AG08395 (cell line): ENCODE results near the gene C2orf72.
"Not testable (repeated sequence)": the region's sequence is repeated elsewhere in the genome, so short reads cannot be mapped to it uniquely, and the experiment has no call there.

Source experiments
- DNase-seq: peaks from one replicate; pipeline ENCODE4 v3.0.0; 2012; ENCODE audit warnings: mixed read lengths, low spot score

C2orf72 gene

DNA sequence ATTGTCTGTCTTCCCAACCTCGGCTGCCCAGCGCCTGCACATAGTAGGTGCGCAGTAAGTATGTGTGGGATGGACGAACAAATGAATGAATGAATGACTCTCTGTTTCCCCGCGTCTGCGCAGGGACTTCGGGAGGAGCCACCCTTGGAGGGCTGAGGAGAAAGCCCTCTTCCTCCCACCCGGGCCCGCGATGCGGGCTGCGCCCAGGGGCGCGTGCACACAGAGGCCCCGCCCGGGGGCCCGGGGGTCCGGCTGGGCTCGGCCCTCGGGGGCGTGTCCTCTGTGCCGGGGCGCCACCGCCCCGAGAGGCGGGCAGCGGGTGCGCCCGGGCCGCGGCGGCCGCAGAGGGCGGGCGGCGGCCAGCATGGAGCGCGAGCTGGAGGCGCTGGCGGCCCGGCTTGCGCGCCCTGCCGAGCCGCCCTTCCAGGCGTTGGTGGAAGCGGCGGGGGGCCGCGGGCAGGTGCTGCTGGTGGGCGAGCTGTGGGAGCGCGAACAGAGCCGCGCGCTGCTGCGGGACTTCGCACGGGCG is at the start of gene C2orf72:
Gene C2orf72 (plus strand): TSS at position 322 of the 529 bp plus-strand sequence. CDS start 43 bp downstream, at position 365.
- no peak for DNase-seq

DNA sequence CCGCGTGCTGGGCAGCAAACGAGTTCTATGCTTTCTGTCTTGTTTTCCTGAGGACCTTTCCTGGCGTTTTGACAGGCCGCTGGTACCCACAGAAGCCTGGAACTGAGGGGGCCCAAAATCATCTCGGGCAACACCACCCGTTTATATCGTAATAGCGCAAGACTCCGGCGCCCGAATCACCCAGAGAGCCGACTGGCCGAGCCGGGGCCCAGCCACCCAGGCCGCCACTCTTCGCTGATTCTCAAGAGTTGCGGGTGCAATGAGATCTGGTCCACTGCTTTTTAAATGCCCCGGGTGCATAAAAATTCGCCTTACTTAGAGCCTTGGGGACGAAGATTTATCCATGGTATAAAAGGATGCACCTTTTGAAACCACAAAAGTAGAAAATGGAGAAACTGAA is 47.6 kb upstream of the C2orf72 start:
- no peak for DNase-seq

DNA sequence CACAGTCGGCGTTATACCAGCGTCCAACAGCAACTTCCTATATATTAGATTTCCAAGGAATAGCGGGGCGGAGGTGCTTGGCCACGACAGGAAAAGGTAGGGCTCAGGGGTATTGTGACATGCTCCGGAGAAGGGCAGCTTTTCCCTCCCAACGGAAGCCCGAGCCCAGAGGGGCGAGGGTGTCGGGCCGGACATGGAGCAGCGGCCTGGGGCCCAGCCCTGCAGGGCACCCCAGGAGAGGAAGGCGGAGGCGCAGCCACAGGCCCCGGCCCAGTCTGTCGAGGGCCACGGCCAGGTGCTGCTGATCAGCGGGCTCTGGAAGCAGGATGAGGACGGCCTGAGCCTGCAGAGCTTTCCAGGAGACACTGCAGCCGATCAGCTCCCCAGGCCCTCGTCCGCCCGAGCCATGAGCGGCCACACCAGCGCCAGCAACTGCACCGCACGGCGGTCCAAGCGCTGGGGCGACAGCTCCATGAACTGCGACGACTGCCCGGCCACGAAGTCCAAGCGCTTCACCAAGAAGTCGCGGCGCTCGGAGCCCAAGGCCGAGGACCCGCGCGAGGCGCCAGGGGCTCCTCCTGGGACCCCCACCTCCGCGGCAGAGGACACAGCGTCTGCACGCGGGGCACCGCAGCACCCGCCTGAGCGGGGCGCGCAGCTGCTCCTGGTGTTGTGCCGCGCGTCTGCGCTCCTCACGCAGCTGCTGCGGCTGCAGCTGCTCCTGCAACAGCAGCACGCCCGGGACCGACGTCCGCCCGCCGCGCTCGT is 47.0 kb upstream of the C2orf72 start:
- no peak for DNase-seq

DNA sequence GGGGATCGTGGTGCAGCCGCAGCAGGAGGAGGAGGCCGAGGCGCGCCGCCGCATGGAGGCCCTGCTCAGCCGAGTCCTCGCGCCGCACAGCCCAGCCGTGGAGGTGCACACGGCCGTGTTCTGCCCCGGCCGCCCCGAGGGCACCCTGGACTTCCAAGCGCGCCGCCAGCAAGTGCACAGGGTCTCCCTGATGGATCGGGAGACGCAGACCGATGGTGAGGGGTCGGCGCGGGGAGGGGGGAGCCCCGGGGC is 46.5 kb upstream of the C2orf72 start:
- DNase-seq = no peak

DNA sequence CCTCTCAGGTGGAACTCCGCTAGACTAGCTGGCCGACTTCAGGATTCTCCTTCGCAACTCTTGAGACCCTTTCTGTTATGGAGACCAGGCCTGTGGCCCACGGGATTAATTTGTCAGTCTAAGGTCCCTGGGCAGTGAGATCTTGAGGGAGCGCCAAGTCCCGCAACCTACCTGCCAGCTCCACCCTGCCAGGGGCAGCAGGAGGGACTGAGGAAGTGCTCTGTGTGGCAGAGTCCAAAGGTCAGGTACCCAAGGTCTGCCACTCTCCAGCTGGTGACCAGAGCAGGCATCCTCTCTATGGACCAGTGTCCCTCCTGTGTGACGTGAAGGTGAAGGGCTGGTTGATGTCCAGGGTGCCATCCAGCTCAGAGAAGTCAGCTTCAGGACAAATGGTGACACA is 45.7 kb upstream of the C2orf72 start:
- DNase-seq = no peak

DNA sequence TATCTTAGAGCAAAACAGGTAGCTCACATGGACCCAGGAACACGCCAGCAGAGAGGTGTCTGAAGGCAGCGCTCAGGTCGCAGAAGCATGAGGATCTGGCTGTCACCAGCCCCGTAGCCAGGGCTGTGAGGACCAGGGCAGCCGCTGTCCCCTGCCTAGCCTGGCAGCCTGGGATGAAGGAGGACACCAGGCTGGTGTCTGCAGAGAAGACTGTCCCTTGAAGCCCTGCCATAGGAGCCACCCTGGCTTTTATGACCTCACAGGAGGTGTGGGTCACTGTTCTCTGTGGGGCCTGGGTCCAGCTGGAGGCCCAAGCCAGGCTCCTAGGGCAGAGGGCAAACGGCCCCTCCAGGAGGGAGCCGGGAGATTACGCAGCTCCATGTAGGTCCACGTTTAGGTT is 41.5 kb upstream of the C2orf72 start, which contains the start of gene SPATA3:
Gene SPATA3 (plus strand): TSS at position 301 of the 400 bp plus-strand sequence. CDS start 113 bp downstream, outside the sequence.
- no peak for DNase-seq

DNA sequence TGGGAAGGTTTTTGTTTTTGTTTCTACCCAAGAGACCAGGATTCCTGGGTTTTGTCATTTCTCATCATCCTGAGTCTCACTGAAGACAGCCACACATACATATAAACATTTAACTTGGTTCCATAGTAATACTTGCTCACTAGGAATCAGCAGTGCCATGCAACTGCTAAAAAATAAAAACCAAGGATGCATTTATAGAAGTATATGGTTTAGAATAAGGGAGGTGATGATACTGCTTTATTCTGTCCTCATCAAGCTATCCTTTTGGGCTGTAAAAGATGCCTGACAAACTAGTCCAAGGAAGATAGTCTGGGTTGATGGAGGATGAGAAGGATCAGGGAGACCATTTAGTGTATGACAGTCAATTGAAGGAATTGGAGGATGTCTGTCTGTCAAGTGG is 40.7 kb upstream of the C2orf72 start:
- no peak for DNase-seq

DNA sequence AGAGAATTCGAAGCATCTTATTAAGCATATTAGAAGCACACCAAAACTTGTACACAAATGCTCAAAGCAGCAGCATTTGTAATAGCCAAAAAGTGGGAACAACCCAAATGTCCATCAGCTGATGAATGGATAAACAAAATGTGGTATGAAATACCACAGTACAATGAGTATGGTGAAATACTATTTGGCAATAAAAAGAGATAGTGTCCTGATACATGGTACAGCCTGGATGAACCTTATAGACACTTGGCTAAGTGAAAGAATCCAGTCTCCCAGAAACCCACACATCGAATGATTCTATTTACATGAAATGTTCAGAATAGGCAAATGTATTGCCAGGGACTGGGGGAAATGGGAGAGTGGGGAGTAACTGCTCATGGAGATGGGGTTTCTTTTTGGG is 38.4 kb upstream of the C2orf72 start:
- DNase-seq = no peak

DNA sequence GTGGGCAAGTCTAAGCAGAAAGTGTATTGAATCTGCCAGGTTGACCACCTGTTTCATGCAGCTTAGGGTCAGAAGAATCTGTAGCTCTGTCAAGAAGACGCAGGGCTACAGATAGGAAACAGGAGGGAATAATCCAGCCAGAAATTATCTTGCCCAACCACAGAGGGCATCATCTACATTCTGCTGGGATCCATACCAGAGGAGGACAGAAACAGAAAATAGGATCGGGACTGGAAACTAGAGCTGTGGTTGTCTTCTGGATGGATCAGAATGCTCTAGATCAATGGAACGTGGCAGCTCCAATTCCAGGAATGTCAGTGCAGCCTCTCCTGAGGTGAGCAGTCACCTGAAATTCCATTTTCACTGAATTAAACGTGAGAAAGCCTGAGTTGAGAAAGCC is 37.8 kb upstream of the C2orf72 start:
- no peak for DNase-seq

DNA sequence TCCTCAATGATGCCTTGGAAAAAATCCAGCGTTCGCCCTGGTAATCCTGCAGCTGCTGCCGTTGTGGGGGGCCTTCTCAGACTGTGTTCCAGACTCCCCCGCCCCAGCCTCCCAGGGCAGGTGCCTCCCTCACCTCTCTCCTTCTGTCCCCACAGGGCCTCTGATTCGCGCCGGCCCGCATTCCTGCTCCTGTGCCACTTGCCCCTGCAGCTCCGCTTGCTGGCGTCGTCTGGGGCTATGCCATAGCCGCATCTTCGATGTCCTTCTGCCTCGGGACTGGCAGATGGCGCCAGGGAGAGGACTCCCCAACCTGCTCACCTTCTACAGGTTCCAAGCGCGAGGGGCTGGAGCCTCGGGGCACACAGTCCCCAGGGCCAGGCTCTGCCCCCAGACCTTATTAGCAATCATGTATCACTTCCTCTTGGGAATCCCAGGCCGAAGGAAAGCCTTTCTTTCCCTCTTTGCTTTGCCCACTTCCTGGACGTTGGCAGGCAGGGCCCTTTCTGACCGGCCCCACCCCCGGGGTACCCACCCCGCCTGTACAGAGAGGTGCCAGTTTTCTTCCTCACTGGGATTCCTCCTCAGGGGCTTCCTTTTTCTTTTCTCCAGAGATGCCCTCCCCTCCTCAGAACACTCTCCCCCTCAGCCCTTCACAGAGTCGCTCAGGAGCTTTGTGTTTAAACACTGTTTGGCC is 37.0 kb upstream of the C2orf72 start:
- DNase-seq = no peak

DNA sequence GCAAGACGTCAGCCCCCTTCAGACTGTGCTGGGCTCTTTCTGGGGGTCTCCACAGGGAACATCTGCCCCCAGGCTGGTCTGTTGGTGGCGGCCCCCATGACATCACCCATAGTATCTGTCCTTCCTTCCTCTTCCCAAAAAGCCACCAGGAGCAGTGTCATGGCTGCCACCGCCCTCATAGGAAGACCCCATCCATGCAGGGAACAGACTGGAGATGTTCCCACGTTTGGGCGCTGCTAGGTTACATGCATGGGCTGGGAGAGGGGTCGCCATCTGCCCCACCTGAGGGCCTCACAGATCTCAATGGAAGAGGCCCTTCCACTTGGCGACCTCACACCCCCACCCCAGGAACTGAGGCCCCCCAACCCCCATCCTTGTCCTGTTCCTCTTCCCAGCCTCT is 36.3 kb upstream of the C2orf72 start:
- DNase-seq = no peak

DNA sequence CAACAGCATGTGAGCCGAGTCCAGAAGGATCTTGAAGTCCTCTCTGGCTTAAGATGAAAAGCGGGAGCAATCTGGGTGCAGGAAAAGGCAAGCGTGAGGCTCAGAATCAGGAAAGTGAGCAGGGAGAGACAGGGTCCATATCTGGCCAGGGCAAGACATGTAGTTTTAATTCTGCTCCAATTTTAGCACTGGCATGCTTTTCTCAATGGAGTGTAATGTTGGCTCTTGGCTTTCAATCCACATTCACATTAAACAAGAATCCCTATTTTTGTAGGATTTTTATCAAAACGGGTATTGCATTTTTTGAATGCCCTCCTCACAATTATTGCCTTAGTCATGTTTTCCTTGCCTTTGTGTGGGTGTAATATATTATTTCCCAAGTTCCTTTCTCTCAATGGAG is 35.4 kb upstream of the C2orf72 start:
- no peak for DNase-seq

DNA sequence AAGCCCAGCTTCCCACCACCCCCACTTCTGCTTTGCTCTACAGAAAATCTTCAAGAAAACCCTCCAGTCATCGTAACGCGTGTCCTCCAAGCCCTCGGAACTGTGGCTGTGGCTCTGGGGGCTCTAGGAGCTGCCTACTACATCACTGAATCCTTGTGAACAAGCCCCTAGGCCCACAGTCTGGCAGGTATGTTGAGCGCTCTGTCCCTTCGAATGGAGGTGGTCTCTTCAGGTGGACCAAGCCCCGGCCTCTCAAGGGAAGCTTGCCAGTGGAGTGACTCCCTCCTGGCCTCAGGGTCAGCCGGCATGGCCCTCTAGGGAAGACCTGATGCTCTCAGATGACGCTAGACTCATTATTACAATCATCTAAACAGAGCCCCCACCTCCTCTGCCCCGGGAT is 34.7 kb upstream of the C2orf72 start:
- DNase-seq = no peak

DNA sequence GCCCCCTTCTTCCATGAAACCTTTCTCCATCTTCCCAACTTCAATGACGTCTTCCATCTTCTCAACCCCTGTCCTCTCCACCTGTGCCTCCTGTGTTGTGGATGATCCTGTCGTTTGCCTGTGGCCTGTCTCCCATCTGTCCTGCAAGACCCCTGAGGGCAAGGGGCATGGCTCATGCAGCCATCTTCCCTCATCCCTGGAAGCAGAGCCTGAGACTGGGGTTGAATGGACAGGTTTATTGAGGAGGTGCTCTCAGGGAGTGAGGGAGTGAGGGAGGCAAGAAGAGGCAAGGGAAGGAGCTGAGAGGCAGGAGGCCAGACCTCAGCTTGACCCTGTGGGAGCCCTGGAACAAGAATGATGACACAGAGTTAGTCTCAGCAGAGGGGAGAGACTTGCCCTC is 34.1 kb upstream of the C2orf72 start:
- DNase-seq = no peak

DNA sequence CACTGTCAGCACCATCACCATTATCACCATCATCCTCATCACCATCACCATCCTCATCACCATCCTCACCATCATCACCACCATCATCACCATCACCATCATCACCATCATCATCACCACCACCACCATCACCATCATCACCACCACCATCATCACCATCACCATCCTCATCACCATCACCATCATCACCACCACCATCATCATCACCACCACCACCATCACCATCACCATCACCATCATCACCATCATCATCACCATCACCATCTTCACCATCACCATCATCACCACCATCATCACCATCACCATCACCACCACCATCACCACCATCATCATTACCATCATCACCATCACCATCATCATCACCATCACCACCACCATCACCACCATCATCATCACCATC is 32.4 kb upstream of the C2orf72 start:
- not testable (repeated sequence) for DNase-seq

DNA sequence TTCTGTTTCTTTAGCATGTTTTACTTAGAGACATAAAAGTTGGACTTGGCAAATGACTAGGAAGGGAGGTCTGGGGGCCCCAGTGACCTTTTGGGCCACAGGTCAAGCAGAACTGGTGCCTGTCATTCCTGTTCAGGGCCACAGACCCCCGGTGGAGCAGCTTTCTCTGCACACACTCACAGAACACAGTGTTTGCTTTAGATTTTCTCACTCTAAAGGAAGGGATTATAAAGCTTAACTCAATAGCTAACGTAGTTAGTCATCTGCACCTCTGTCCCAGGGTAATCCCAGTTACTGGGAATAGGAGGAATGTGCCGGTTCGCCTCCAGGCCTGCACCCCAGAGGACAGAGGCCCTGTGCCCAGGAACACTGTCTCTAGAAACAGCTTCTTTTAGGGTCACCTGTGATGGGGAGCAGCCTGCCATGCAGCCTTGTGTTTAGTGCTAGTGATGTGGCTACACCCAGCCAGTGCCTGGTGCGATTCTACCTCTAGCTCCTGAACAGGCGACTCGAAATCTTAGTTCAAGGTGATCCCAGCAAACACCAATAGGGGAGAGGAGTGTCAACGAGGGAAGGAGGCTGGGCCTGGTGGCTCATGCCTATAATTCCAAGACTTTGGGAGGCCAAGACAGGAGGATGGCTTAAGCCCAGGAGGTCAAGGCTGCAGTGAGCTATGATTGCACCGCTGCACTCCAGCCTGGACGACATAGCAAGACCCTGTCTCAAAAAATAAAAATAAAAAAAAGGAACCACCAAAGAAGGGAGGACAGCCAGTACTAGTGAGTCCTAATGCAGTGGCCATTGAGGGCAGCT is 29.8 kb upstream of the C2orf72 start:
- DNase-seq = no peak

DNA sequence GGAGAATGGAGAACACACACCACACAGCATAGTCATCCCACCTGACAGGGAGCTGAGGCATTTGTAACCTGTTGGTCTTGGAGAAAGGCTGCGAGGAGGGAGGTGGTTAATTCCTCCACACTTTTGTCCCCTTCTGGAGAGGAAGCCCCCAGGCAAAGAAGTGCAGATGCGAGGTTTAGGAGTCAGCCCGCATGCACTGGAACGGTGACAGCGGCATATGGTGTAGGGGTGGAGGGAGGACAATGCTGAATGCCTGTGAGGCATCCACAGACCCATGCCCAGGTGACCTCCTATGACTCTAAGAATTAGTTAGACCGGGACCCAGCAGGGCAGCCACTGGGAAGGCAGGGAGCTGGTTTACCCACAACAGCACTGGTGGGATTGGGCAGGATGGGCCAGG is 29.2 kb upstream of the C2orf72 start:
- DNase-seq = no peak

DNA sequence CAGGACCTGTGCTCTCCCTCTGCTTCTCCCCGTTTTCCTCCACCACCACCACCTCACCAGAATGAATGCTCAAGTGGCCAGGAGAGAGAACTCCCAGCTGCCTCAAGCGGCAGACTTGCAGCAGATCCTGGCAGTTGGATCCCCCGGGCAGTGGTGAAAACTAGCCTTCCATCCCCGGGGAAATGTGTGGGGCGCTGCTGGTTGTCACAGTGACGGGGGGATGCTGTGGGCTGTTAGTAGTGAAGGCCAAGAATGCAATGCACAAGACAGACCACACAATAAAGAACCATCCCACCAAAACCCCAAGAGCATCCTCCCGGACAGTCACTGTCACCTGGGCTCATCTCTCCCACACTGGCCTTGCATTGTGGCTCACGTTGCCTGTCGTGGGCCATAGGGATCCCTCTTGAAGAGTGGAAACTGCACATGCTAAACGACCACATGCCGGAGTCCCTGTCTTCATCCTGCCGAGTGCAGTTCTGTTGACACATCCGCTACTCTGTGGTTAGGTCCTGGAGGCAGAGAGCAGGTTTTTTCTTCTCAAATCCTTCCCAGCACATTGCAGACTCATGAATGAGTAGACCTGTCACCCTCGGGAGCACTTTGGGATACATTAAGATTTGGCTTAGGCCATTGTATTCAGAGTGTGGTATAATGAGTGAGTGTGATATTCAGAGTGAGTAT is 27.9 kb upstream of the C2orf72 start:
- DNase-seq = no peak

DNA sequence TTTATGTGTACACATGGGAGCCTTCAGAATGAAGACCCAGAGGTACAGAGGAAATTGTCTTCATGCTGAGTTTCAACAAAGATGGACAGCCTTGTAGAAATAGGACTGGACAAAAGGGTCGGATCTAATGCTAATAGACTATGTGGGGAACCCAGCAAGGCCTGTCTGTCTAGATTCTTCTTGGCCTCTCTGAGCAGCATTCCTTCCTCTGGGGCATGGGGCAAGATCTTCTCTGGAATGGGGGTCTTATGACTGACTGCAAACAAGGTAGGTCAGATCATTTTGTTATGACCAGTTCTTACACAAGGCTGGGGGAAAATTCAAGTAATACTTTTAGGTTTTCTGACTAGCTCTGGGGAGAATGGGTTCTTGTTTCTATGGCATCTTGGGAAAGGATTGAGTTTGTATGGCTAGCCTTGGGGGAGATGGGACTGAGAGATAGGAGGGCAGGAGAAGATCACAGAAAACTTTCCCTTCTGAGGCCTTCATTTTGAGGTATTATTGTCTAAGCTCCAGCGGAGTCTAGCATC is 27.1 kb upstream of the C2orf72 start:
- DNase-seq = no peak

DNA sequence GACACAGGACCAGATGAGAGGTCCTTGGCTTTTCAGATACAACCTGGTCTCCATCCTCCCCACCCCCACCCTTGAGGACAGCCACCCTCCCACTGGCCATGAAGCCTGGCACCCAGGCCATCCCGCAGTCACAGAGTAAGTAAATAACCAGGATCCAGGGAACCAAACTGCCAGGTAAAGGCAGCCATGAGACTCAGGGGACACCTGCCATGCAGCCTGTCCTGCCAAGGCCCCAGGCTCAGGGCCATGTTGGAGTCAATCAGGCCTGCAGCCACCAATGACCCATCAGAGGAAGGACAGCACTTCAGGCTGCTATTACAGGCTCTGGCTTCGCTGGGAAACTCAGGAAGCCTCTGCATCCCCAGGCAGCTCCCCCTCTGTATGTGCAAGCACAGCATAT is 25.8 kb upstream of the C2orf72 start:
- no peak for DNase-seq

DNA sequence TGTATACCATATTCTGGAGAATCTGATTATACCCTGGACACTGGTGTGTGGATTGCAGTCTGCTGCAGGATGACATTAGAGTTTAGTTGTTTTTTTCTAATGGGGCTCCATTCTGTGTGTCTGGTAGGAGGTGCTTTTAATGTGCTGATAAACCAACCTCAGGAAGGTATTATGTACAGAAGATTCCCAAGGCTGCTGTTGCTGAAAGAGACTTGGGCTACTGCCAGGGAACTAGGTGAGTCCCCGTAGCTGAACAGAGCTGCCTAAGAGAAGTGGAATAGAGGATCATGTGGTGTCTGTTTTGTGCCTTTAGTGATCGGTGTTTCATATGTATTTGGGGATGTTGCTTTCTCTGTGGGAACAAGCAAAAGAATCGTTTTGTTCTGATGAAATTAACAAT is 24.9 kb upstream of the C2orf72 start:
- DNase-seq = no peak

DNA sequence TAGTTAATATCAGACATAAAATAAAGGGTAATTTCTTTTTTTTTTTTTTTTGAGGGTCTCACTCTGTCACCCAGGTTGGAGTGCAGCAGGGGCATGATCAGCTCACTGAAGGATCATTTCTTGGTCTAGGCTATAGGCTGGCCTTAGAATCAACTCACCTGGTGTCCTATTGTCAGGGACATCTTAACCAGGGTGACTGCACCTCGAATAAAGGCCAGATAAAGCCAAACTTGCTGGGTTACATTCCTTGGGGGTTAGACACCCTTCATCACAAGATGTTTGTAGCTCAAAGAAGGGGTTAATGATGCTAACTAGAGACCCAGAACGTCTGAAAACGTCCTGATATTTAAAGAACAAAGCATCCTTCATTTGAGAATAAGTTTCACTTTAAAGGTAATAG is 23.5 kb upstream of the C2orf72 start:
- no peak for DNase-seq
